Measurements from ENCODE around the gene MRGPRE.

MRGPRE gene

DNA sequence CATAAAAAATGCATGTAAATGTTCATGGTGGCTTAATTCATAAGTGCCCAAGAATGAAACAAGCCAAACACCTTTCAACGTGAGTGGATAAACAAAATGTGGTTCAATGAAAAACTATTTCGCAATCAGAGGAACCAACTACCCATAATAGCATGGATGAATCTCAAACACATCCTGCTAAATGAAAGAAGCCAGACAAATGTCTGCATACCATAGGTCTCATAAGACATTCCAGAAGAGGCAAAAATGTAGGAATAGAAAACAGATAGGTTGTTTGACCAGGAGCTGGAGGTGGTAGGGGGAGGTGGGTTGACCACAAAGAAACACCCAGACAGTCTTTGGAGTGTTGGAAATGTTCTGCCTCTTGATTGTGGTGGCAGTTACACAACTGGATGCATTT lies 53.9 kb downstream of the MRGPRE start:
- no peak for DNase-seq (ENCODE audit: low read depth in 2 of 2)

DNA sequence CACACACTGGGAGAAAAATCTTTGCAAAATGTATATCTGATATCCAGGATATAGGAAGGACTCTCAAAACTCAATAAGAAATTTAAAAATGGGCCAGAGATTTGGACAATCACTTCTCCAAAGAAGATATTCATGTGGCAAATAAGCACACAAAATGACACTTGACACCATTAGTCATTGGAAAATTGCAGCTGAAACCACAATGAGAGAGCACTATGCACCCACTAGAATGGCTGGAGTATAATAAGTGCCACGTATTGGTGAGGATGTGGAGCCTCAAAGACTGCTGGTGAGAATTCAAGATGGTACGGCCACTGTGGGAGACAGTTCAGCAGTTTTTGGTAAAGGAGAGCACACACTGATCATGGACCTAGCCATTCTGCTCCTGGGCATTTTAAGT lies 54.3 kb downstream of the MRGPRE start:
- DNase-seq (ENCODE audit: low read depth in 2 of 2): no peak
